ENCODE data around the gene GRM7.

- TF ChIP-seq FOXP2 (optimal IDR thresholded peaks at IDR 0.05; ENCODE audit: borderline replicate concordance, extremely low read depth, extremely low read length, insufficient read depth), result no peak
- TF ChIP-seq POLR2AphosphoS5 (IDR thresholded peaks at IDR 0.05; ENCODE audit: low read depth, low read length), result no peak
These were observed 584.4 kb downstream of the GRM7 start for GRCh38 chr3:7445331-7445730.

Data from PFSK-1 (cell line).